ENCODE measurements around the gene CREB5.
"Not testable (repeated sequence)": the region's sequence is repeated elsewhere in the genome, so short reads cannot be mapped to it uniquely, and the experiment has no call there.

The CREB5 gene

GRCh38 chr7:28761505-28761904 is 349.2 kb downstream of the CREB5 start:
- in situ Hi-C loops (cut with MboI; ENCODE audit: low sequenced_read_pairs), result no loop called here

DNA sequence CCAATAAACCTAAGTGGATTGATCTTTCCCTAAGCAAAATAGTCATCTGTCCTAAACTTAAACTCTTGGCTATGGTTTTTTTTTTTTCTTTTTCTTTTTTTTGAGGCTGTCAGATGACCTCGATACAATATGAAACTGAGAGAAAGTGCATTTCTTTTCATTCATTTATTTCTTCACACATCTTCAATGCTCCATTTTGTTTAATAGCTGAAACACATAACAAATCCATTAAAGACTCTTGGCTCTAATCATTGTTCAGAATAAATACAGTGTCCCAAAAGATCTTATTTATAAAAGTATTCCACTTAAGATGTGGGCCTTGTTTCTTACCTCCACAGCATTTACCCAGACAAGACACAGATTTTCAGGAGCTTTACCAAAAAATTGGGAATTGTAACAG is 350.3 kb downstream of the CREB5 start:
- in situ Hi-C loops (cut with MboI; ENCODE audit: low sequenced_read_pairs), result no loop called here

- in situ Hi-C loops (cut with MboI; ENCODE audit: low sequenced_read_pairs), result no loop called here
Measured at GRCh38 chr7:28766359-28766758, 354.0 kb downstream of the CREB5 start.

DNA sequence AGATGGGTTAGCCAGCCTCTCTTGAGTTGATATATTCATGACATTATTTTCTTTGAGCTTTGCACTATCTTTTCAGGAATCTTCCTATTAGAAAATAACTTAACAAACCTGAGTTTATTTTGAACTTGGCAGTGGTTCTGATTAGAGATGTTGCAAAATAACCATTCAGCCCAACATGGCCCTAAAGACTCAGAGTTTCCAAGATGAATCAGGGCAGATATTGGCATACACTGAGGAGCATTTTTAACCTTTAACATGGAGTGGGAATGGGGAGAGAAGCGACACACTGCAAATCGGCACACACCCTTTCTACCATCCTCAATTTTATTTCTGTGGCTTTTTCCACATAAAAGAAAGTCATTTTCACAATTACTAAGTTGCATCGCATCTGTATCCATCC is 355.0 kb downstream of the CREB5 start:
- in situ Hi-C loops (cut with MboI; ENCODE audit: low sequenced_read_pairs), result no loop called here

GRCh38 chr7:28768577-28769147 is 356.3 kb downstream of the CREB5 start:
- in situ Hi-C loops (cut with MboI; ENCODE audit: low sequenced_read_pairs), result no loop called here

DNA sequence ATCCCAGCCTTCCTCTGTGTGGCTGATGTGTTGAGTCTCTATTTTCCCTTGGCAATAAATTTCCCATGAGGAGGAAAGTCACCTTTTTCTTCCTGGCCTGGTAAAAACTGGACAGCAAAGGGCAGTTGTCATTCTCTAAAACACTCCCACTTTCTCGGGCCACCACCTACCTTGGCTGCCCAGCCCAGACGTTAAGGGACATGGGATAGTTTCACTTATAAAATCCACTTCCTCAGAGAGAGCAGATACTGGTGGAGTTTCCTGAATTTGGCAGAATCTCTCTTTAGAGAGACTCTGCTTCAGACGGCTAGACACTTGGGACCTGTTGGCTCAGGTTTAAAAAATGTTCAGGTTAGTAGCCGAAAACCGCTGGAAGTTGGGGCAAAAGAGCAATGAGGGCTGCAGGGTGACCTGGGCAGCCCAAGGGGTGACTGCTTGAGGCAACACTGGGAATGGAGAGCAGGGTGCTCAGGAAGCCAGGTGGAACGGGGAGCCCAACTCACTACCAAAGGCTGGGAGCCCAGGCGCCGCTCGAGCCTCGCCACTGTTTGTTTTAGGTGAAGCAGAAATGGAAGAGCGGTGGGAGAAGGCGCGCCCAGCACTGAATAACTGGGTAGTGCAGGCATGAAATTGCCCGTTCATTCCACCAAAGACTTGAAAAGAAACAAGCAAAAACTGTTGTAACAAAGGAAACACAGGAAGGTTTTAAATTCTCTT is 359.7 kb downstream of the CREB5 start:
- in situ Hi-C loops (cut with MboI; ENCODE audit: low sequenced_read_pairs), result no loop called here

- in situ Hi-C loops (cut with MboI; ENCODE audit: low sequenced_read_pairs), result no loop called here
Measured at GRCh38 chr7:28773423-28774145, 361.3 kb downstream of the CREB5 start.

- in situ Hi-C loops (cut with MboI; ENCODE audit: low sequenced_read_pairs), result no loop called here
Measured at GRCh38 chr7:28774261-28774988, 362.1 kb downstream of the CREB5 start.

DNA sequence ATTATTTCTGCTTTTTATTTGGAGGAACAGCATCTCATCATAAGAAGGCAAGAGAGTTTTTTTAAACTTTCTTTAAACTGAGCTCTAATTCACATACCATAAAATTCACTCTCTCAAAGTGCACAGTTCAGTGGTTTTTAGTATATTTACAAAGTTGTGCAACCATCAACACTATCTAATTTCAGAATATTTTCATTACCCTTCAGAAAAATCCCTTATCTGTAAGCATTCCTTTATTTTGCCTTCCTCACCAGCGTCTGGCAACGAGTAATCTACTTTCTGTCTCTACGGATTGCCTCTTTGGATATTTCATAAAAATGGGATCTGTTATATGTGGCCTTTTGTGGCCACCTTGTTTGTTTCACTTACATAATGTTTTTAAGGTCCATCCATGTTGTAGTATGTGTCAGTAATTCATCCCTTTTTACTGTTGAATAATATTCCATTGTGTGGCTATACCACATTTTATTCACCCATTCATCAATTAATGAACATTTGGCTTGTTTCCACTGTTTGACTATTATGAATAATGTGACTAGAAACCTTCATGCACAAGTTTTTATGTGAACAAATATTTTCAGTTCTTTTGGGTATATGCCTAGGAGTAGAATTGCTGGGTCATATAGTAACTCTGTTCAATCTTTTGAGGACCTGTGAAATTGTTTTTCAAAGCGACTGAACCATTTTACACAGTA is 364.3 kb downstream of the CREB5 start:
- in situ Hi-C loops (cut with MboI; ENCODE audit: low sequenced_read_pairs), result no loop called here

GRCh38 chr7:28778786-28779185 is 366.5 kb downstream of the CREB5 start:
- in situ Hi-C loops (cut with MboI; ENCODE audit: low sequenced_read_pairs), result no loop called here

DNA sequence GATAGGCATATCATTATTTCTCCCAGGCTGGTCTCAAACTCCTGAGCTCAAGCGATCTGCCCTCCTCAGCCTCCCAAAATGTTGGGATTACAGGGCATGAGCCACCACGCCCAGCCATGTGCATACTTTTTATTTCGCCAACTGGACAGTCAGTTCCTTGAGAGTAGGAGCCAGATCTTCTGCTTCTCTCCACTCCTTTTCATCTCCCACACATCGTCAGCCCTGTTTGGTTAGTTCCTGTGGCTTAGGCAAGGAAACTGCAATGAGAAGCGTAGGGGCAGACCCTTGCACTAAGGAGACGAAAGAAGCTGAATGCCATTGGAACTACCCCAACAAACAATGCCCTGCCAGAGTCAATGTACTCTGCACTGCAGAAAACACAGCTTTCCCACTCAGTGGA is 367.6 kb downstream of the CREB5 start:
- in situ Hi-C loops (cut with MboI; ENCODE audit: low sequenced_read_pairs), result no loop called here

DNA sequence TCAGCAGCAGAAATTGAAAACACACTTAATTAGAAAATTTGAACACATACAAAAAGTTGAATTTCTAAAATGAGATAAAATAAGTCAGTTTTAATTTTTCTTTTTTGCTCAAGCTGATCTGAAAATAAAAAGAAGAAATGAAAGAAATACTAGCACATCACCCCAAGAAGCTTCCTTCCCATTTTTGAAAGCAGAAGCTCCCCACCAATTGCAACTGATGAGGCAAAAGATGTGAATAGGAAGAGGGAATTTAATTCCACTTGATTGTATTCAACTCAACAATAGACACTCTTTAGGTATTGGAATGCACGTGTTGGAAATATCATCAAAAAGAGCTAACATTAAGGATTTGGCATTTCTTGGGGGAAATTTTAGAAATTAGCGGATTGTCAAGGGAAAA is 370.0 kb downstream of the CREB5 start:
- in situ Hi-C loops (cut with MboI; ENCODE audit: low sequenced_read_pairs), result no loop called here

DNA sequence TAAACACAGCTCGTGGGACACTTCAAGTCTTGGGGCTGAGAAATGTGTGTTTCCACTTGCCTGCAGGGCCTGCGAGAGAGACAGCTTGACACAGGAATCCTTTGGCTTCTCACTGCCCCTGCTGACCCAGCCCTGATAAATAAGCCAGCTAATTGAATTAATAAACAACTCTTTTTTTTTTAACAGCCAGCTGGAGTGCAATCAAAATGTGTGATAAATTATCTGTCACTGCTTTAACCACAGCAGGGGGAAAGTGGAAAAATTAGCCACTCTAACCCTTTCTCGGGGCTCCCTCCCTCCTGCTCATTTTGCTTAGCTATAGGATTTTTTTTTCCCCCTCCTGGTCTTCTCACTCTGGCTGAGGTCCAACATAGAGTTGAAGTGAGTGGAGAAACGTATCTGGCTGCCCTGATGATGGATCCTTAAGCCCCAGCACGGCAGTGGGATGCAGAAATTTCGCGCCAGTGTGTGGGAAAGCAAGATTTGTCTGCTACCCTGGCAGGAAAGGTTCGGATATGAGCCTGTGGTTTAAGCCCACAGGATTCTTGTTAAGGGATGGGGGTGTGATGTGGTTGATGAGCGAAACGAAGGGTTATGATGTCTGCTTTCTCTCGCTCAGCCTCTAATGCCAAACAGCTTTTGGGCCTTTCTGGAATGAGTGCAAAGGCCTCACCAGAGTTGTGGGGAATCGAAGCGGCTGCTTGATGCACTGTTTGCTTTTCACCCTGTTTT is 372.0 kb downstream of the CREB5 start:
- in situ Hi-C loops (cut with MboI; ENCODE audit: low sequenced_read_pairs), result no loop called here

- in situ Hi-C loops (cut with MboI; ENCODE audit: low sequenced_read_pairs), result no loop called here
Measured at GRCh38 chr7:28785041-28785995, 373.0 kb downstream of the CREB5 start.

- in situ Hi-C loops (cut with MboI; ENCODE audit: low sequenced_read_pairs), result not testable (repeated sequence)
Measured at GRCh38 chr7:28786156-28786555, 373.8 kb downstream of the CREB5 start.

GRCh38 chr7:28787106-28787505 is 374.8 kb downstream of the CREB5 start:
- in situ Hi-C loops (cut with MboI; ENCODE audit: low sequenced_read_pairs), result no loop called here

- in situ Hi-C loops (cut with MboI; ENCODE audit: low sequenced_read_pairs), result no loop called here
Measured at GRCh38 chr7:28790467-28790866, 378.1 kb downstream of the CREB5 start.

GRCh38 chr7:28792858-28793257 is 380.5 kb downstream of the CREB5 start:
- in situ Hi-C loops (cut with MboI; ENCODE audit: low sequenced_read_pairs), result no loop called here

Measured in hTERT RPE-1 (cell line).